ENCODE results near the gene NAA60. TPM values are rescaled to one million over a fixed set of nuclear protein-coding genes. Genes with fewer than 3 reads are reported as not detected.

NAA60 gene
- total RNA-seq, 1 experiment from 2014 or later = 63.4 TPM

DNA sequence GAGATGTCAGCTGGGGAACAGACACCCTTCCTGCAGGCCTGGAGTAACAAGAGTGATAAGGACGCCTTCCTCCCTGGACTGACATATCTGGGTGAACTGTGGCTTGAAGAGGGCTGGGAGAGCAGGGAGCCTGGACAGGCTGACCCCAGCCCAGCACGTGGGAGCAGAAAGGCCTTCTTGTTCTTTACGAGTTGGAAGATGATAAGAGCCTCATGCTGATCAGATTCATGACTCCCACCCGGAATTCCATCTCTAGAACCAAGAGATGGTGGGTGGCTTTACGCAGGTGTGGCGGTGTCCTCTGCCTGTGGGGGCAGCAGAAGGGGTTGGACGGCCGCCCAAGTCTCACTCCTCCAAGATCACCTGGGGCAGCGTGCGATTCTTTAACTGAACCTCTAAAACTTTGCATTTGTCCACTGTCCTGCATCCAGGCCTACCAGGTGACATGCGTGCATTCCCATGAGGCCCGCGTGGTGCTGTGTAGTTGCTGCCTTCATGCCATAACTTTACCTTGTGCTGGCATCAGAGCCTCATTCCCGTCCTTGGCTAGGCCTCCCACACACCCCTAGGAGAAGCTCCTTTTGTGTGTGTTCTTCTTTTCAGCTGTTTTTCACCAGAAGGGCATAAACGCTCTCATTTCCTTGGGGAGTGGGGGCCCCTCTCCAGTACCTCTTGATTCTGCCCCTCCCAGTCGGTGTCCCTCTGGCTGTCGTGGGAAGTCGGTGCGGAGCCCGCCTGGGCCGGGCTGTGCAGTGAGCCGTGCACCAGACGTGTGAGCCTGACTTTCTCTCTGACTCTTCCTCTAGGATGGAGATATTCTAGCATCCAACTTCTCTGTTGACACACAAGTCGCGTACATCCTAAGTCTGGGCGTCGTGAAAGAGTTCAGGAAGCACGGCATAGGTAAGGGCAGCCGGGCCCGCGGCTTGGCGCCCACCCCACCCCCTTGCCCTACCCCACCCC is 38.5 kb downstream of the NAA60 start:
- TF ChIP-seq CTCF (IDR thresholded peaks at IDR 0.05; ENCODE audit: unreplicated experiment) = no peak
- no peak for DNase-seq
- intact Hi-C loops (cut with micrococcal nuclease; ENCODE audit: unreplicated experiment) = no loop called here
- H3K9me3 Mint-ChIP-seq (ENCODE audit: low read depth, unreplicated experiment) = no peaks in the 10 kb centered on the region
- H3K27me3 Mint-ChIP-seq (ENCODE audit: unreplicated experiment) = no peaks in the 10 kb centered on the region
- peaks cover 53% of the 10 kb centered on the region for H3K36me3 Mint-ChIP-seq (ENCODE audit: insufficient read depth, unreplicated experiment)
- no peak overlapping the region for H3K27ac Mint-ChIP-seq (ENCODE audit: unreplicated experiment)
- no TSS peak for BruUV-seq (replicated peaks)
- no peaks in the 10 kb centered on the region for H3K4me1 Mint-ChIP-seq (ENCODE audit: low read depth, unreplicated experiment)
- CTCF ChIA-PET = no interaction called here
- H3K4me3 Mint-ChIP-seq (ENCODE audit: low read depth, unreplicated experiment) = no peak overlapping the region

DNA sequence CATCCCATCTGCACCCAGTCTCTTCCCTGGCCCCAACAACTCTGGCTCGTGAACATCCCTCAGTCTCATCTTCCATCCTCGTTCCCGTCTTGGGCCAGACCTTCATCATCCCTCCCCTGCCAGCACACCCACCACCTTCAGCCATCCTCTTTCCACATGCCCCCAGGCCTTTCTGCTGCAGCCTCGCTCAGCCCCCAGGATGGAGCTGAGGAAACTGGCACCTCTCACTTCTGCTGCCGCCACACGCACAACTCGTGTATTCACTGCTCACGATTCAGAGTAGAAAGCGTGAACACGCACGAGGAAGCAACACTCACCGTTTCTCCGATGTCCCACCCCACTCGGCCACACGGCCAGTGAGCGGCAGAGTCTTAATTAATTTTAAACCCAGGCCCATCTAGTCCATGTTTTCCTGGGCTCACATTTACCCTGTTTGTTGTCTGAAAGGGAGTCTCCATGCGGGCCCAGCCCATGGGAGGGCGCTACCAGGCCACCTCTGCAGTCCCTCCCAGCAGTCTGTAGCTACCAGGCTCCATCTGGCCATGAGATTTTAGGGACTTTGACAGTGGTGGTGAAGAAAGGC is 39.3 kb downstream of the NAA60 start:
- no peak overlapping the region for H3K4me3 Mint-ChIP-seq (ENCODE audit: low read depth, unreplicated experiment)
- H3K27ac Mint-ChIP-seq (ENCODE audit: unreplicated experiment) = no peak overlapping the region
- no TSS peak for BruUV-seq (replicated peaks)
- no peaks in the 10 kb centered on the region for H3K4me1 Mint-ChIP-seq (ENCODE audit: low read depth, unreplicated experiment)
- no peaks in the 10 kb centered on the region for H3K27me3 Mint-ChIP-seq (ENCODE audit: unreplicated experiment)
- H3K9me3 Mint-ChIP-seq (ENCODE audit: low read depth, unreplicated experiment) = no peaks in the 10 kb centered on the region
- H3K36me3 Mint-ChIP-seq (ENCODE audit: insufficient read depth, unreplicated experiment) = peaks cover 54% of the 10 kb centered on the region
- no peak for TF ChIP-seq CTCF (IDR thresholded peaks at IDR 0.05; ENCODE audit: unreplicated experiment)
- no peak for DNase-seq
- intact Hi-C loops (cut with micrococcal nuclease; ENCODE audit: unreplicated experiment) = no loop called here
- CTCF ChIA-PET = no interaction called here

GRCh38 chr16:3484318-3485096 is 41.0 kb downstream of the NAA60 start:
- Mint-ChIP-seq H3K4me3 (ENCODE audit: low read depth, unreplicated experiment) (no peak overlapping the region), H3K36me3 (ENCODE audit: insufficient read depth, unreplicated experiment) (peaks cover 56% of the 10 kb centered on the region), H3K27me3 (ENCODE audit: unreplicated experiment) (no peaks in the 10 kb centered on the region), H3K27ac (ENCODE audit: unreplicated experiment) (no peak overlapping the region), H3K9me3 (ENCODE audit: low read depth, unreplicated experiment) (no peaks in the 10 kb centered on the region), H3K4me1 (ENCODE audit: low read depth, unreplicated experiment) (no peaks in the 10 kb centered on the region)
- CTCF ChIA-PET = no interaction called here
- no peak for TF ChIP-seq CTCF (IDR thresholded peaks at IDR 0.05; ENCODE audit: unreplicated experiment)
- BruUV-seq (replicated peaks) = no TSS peak
- intact Hi-C loops (cut with micrococcal nuclease; ENCODE audit: unreplicated experiment) = no loop called here
- DNase-seq = no peak

DNA sequence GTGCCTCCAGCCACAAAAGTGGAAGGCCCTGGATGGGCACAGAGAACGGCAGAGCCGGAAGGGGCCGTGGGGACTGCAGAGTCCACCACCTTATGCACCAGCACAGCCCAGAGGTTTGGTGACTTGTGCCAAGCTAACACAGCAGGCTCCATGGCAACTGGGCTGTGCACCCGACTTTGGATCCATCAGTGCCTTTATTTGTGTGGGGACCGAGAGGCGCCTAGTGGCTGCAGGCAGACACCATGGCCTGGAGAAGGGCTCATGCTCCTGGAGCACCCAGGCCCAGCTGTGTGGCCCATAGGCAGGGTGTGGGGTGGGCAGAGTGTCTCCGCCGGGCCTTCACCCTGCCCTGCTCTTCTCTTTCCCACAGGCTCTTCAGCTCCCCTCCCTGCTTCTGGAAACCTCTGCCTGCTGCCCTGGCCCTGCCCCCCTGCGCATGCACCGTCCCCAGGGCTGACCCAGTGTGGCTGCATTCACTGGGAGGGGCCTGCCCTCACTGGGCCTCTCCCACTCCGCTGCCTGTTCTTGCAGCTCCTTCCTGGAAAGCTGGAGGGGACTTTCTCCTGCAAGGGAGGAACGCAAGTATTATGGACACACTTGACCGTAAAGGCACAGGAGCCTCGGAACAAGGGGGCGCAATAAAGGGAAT is 41.7 kb downstream of the NAA60 start:
- BruUV-seq (replicated peaks) = TSS peak; percentile 7
- intact Hi-C loops (cut with micrococcal nuclease; ENCODE audit: unreplicated experiment) = no loop called here
- H3K27ac Mint-ChIP-seq (ENCODE audit: unreplicated experiment) = no peak overlapping the region
- peaks cover 54% of the 10 kb centered on the region for H3K36me3 Mint-ChIP-seq (ENCODE audit: insufficient read depth, unreplicated experiment)
- no peaks in the 10 kb centered on the region for H3K4me1 Mint-ChIP-seq (ENCODE audit: low read depth, unreplicated experiment)
- no peak for DNase-seq
- CTCF ChIA-PET = interaction anchor here (1.0 kb wide), 1 partner anchor 24 kb away, joined by 4 read pairs; no protein-coding TSS in a partner anchor
- H3K9me3 Mint-ChIP-seq (ENCODE audit: low read depth, unreplicated experiment) = no peaks in the 10 kb centered on the region
- H3K27me3 Mint-ChIP-seq (ENCODE audit: unreplicated experiment) = no peaks in the 10 kb centered on the region
- no peak for TF ChIP-seq CTCF (IDR thresholded peaks at IDR 0.05; ENCODE audit: unreplicated experiment)
- H3K4me3 Mint-ChIP-seq (ENCODE audit: low read depth, unreplicated experiment) = no peak overlapping the region

Measured in Calu3 (cell line).